HG03442 (cell line): ENCODE results near the gene CLEC2D.
"Not testable (repeated sequence)": the region's sequence is repeated elsewhere in the genome, so short reads cannot be mapped to it uniquely, and the experiment has no call there.

ENCODE experiments used
- ATAC-seq: cut with Tn5 transposase; IDR thresholded peaks from one replicate; pipeline ENCODE4 v1.9.1; 2021; ENCODE audit warnings: mild to moderate bottlenecking, moderate library complexity; ENCODE audit not compliant: unreplicated experiment

Gene CLEC2D

GRCh38 chr12:9651265-9651729 lies 18.2 kb upstream of the CLEC2D start:
- no peak for ATAC-seq

DNA sequence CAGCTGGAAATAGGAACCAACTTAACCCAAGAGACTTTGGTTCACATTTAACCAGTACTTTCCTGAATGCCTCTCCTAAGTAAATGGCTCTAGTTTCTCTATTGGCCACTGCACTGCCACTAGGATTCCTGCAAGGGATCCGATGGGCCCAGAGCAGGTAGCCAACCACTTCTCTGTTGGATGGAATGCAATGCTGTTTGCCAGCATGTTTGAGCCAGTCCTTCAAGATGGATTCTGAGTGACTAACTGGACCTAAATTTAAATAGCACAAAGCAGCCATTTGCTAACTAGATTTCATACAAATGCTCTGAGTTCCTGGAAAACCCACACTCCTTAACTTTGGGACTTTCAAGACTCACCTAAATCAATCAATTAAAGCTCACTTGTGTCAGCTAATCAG lies 9.5 kb upstream of the CLEC2D start:
- ATAC-seq, result no peak

DNA sequence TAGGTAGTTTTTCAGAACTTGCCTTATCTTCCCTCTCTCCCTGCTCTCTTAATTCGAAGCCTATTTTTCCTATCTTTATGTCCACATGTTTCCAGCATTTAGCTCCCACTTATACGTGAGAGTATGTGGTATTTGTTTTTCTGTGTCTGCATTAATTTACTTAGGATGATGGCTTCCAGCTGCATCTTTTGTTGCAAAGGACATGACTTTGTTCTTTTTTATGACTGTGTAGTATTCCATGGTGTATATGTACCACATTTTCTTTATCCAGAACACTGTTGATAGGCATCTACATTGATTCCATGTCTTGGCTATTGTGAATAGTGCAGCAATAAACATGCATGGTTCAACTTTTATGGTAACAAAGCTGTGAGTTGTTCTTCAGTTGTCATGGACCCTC lies 7.8 kb upstream of the CLEC2D start:
- no peak for ATAC-seq

DNA sequence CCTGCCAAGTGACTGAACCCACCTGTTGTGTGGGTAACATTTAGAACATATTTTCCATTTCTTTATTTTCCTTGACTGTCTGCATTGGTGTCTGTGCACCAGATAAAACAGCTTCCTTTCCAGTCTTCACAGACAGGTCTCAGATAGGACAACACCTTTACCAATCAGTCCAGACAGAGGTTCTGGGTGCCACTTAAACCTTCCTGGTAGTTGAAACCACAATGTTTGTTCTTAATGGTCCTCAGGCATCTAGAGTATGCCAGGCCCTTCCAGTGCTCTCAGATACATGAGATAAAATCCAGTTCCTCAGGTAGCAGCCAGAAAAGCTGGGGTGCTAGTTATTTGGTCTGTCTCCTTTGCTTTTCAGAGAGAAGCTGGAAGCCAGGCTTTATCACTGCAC lies 7.0 kb upstream of the CLEC2D start:
- ATAC-seq, result no peak

DNA sequence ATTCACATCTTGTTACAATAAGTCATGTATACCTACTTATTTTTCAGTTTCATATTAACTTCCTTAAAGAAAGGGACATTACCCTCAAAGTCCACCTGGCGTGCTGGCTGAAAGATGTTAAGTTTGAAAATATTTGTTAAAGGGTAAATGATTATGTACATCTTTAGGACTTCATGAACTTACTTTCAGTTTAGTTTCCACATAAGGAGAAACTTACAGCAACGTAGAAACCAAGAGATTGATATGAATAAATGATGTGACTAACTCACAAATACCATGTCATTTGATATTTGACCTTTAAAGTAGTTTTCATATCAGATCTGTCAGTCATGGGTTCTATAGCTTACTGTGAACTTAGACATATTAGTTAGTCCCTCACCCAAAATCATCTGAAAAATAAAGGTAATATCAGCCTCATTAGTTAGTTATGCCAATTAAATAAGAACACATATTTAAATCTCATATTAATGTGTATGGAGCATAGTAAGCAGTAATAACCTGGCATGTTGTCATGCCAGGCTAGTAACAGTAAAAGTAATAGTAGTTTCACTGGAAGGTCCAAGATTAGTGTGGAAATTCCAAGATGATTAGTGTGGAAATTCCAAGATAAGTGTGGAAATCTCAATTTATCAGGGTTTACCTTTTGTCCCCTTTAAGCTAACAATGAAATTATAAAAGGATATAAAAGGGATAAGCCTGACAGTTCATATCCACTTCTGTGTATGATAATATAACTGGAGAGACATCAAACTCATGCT lies 1.9 kb upstream of the CLEC2D start:
- no peak for ATAC-seq

- no peak for ATAC-seq
Measured at GRCh38 chr12:9668161-9669018, 1.1 kb upstream of the CLEC2D start.

DNA sequence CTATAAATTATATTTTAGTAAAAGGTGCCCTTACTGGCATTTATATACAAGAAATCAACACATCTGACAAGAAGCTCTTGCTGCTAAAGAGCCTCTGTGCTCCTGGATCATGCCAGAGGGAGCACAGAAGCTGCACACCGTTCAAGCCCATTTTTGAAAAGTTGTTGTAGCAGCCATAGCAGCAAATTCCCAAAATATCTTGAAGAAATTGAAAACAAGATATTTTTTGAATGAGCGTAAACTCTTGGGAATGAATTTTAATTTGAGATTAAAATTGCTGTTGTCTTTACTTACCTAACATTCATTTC lies 540 bp upstream of the CLEC2D start:
- ATAC-seq, result no peak

- not testable (repeated sequence) for ATAC-seq
Measured at GRCh38 chr12:9672340-9672739, 2.8 kb downstream of the CLEC2D start.

GRCh38 chr12:9673404-9674225 lies 4.1 kb downstream of the CLEC2D start:
- peak; percentile 38 for ATAC-seq

- ATAC-seq, result no peak
Measured at GRCh38 chr12:9674226-9674590, 4.7 kb downstream of the CLEC2D start.

DNA sequence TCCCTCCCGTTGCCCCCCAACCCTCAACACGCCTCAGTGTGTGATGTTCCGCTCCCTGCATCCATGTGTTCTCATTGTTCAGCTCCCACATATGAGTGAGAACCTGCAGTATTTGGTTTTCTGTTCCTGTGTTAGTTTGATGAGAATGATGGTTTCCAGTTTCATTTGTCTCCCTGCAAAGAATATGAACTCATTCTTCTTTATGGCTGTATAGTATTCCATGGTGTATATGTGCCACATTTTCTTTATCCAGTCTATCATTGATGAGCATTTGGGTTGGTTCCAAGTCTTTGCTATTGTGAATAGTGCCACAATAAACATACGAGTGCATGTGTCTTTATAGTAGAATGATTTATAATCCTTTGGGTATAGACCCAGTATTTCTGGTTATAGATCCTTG lies 13.0 kb downstream of the CLEC2D start:
- not testable (repeated sequence) for ATAC-seq

DNA sequence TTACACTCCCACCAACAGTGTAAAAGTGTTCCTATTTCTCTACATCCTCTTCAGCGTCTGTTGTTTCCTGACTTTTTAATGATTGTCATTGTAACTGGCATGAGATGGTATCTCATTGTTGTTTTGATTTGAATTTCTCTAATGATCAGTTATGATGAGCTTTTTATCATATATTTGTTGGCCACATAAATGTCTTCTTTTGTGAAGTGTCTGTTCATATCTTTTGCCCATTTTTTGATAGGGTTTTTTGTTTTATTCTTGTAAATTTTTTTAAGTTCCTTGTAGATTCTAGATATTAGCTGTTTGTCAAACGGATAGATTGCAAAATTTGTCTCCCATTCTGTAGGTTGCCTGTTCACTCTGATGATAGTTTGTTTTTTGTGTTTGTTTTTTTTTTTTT lies 13.4 kb downstream of the CLEC2D start:
- ATAC-seq, result not testable (repeated sequence)

- ATAC-seq, result not testable (repeated sequence)
Measured at GRCh38 chr12:9685366-9685765, 15.9 kb downstream of the CLEC2D start.

DNA sequence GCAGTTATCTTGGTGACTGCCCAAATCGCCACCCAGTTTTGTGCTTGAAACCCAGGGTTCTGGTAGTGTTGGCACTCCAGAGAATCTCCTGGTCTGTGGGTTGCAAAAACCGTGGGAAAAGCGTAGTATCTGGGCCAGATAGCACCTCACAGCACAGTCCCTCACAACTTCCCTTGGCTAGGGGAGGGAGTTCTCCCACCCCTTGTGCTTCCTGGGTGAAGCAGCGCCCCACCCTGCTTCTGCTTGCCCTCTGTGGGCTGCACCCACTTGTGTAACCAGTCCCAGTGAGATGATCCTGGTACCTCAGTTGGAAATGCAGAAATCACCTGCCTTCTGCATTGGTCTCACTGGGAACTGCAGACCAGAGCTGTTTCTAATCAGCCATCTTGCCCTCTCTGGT lies 16.4 kb downstream of the CLEC2D start:
- ATAC-seq, result no peak

GRCh38 chr12:9687228-9687627 lies 17.7 kb downstream of the CLEC2D start:
- no peak for ATAC-seq

GRCh38 chr12:9692909-9693308 lies 23.4 kb downstream of the CLEC2D start:
- ATAC-seq, result no peak

DNA sequence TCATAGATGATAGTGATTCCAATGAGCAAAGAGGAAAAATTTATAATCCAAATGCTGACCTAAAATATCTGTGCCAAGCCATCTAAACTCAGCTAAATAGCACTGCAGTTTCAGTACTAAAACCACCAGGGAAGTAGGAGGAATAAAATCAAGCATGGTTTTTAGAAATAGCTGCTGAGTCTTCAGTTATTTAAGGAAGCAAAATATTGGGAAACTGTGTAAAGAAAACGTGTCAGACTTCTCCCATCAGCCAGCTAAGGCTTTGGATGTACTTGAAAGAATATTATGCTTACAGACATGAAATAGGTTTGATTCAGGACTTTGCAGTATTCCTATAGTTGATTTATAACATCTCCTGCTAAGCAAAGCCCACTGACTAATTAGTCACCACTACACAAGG lies 24.7 kb downstream of the CLEC2D start:
- no peak for ATAC-seq

- ATAC-seq, result not testable (repeated sequence)
Measured at GRCh38 chr12:9695150-9695549, 25.6 kb downstream of the CLEC2D start.

- ATAC-seq, result not testable (repeated sequence)
Measured at GRCh38 chr12:9695661-9696060, 26.1 kb downstream of the CLEC2D start.

DNA sequence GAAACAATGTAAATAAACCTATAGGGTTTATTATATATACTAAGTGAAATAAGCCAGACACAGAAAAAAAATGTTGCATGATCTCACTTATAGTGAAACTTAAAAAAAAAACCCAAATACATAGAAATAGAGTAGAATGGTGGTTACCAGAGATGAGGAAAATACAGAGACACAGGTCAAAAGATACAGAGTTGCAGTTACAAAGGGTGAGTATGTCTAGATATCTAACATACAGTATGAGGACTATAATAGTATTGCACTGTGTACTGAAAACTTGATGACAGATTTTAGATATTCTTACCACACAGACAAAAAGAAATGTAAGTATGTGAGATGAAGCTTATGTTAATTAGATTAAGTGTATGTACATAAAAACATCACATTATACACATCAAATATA lies 28.1 kb downstream of the CLEC2D start:
- no peak for ATAC-seq

DNA sequence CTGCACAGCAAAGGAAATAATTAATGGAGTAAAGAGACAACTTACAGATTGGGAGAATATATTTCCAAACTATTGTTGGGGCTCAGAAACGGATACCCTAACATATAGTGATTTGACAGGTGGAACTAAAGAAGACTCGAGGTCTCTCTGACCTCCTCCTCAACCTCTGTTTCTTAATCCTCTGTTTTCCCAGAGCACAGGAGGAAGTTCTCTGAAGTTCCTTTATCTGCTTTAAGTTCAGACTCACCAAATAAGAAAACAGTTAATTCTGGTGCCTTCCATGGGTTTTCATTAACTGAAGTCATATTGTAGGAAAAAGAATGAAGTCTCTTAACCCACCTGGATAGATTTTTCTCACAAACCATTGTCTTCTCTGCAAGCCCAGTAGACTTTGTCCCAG lies 29.2 kb downstream of the CLEC2D start:
- ATAC-seq, result no peak
